HepG2 (cell line): ENCODE data around the gene NLRP4. TPM values are rescaled to one million over a fixed set of nuclear protein-coding genes. Genes with fewer than 3 reads are reported as not detected.

Experiments
- ATAC-seq: fragments of 200-7000 bp; cut with Tn5 transposase; 3 replicates; pipeline ENCODE4 v1.9.1; 2020; ENCODE audit warnings: mild to moderate bottlenecking, moderate library complexity
- BruUV-seq: library from RNA; stranded (reverse); fragments of 400-500 nt; replicated peaks from 2 replicates; lab custom pipeline; 2021; lab: Mats Ljungman, UMichigan
- CTCF ChIA-PET: fragments of 300-600 bp; formaldehyde crosslinking; extraction: SDS; loops from one replicate; lab custom pipeline; 2021; ENCODE audit warnings: low total read pairs, inconsistent platforms, low intra/inter-chr PET ratio; lab: Yijun Ruan, JAX
- POLR2A ChIA-PET: fragments of 350-600 bp; sonication (Branson Sonifier 250); formaldehyde crosslinking; loops from one replicate; lab custom pipeline; 2020; ENCODE audit warnings: antibody characterized with exemption, inconsistent platforms; lab: Yijun Ruan, JAX
- DNase-seq: peaks from one replicate; pipeline ENCODE4 v3.0.0-alpha.2; 2015; ENCODE audit warnings: low spot score
- FAIRE-seq: peaks from 3 replicates; lab custom pipeline; 2011; peaks lifted over from hg19 to GRCh38; lab: Jason Lieb, UNC
- H2AFZ ChIP-seq: one replicate; pipeline ENCODE4 v1.6.1; 2011; ENCODE audit warnings: low read length, inconsistent platforms
- H3K27ac ChIP-seq: fragments of 300-600 bp; 3 replicates; pipeline ENCODE4 v1.8.0; 2011; ENCODE audit warnings: mixed run types, mild to moderate bottlenecking, mixed read lengths, low read length, inconsistent platforms; ENCODE audit not compliant: insufficient read depth; ENCODE audit errors: extremely low read length
- H3K27me3 ChIP-seq, 2 experiments: fragments of 200-600 bp in 1 of 2; 2 replicates in 1 of 2; 3 replicates in 1 of 2; pipeline versions ENCODE4 v1.6.0 to v1.8.0; 2011; ENCODE audit warnings: low read length in 2 of 2, mild to moderate bottlenecking in 2 of 2, moderate library complexity in 2 of 2, inconsistent platforms in 1 of 2; ENCODE audit not compliant: insufficient read depth in 2 of 2, control insufficient read depth in 1 of 2
- H3K36me3 ChIP-seq, 2 experiments: fragments of 200-600 bp in 1 of 2; replicated peaks in 1 of 2; 2 replicates in 1 of 2; 3 replicates in 1 of 2; pipeline versions ENCODE4 v1.5.1 to v1.8.0; 2011; ENCODE audit warnings: low read length in 2 of 2, inconsistent platforms in 1 of 2; ENCODE audit not compliant: insufficient read depth in 2 of 2, control insufficient read depth in 1 of 2
- H3K4me1 ChIP-seq: 2 replicates; pipeline ENCODE4 v1.5.1; 2012; ENCODE audit warnings: low read length, inconsistent platforms; ENCODE audit not compliant: insufficient read depth
- H3K4me2 ChIP-seq: 2 replicates; pipeline ENCODE4 v1.6.0; 2011; ENCODE audit warnings: low read depth, low read length, inconsistent platforms
- H3K4me3 ChIP-seq, 3 experiments: fragments of 200-600 bp in 1 of 3; sonication (generic), shearing (Covaris generic) in 1 of 3; replicated peaks in 1 of 3; 2 replicates each; pipeline ENCODE4 v1.5.1; 2011 to 2016; ENCODE audit warnings: low read length in 3 of 3, inconsistent platforms in 2 of 3, low read depth in 2 of 3, mild to moderate bottlenecking in 2 of 3, control low read depth in 1 of 3, mixed read lengths in 1 of 3; ENCODE audit not compliant: insufficient read depth in 1 of 3
- H3K79me2 ChIP-seq: one replicate; pipeline ENCODE4 v1.6.1; 2011; ENCODE audit warnings: low read length, inconsistent platforms; ENCODE audit not compliant: insufficient read depth
- H3K9ac ChIP-seq: 2 replicates; pipeline ENCODE4 v1.6.0; 2011; ENCODE audit warnings: mild to moderate bottlenecking, low read depth, low read length, inconsistent platforms; ENCODE audit not compliant: insufficient read depth
- H3K9me3 ChIP-seq: 2 replicates; pipeline ENCODE4 v1.5.1; 2012; ENCODE audit warnings: mild to moderate bottlenecking, low read length
- H4K20me1 ChIP-seq: 2 replicates; pipeline ENCODE4 v1.6.0; 2011; ENCODE audit warnings: inconsistent platforms, mild to moderate bottlenecking, low read length, moderate library complexity; ENCODE audit not compliant: insufficient read depth
- CCDC6 ChIP-seq: sonication (generic); formaldehyde crosslinking; IDR thresholded peaks from 2 replicates; pipeline ENCODE4 v1.8.1; 2022; ENCODE audit warnings: mild to moderate bottlenecking, missing genetic modification reagents, moderate library complexity
- CTCF ChIP-seq: sonication (generic); formaldehyde crosslinking; IDR thresholded peaks from 2 replicates; pipeline ENCODE4 v1.5.0; 2020; ENCODE audit warnings: mild to moderate bottlenecking, missing genetic modification reagents, moderate library complexity
- DR1 ChIP-seq: sonication (generic); formaldehyde crosslinking; IDR thresholded peaks from 2 replicates; pipeline ENCODE4 v1.8.0; 2021; ENCODE audit warnings: mild to moderate bottlenecking, missing genetic modification reagents, inconsistent platforms
- PRMT3 ChIP-seq: sonication (generic); formaldehyde crosslinking; IDR thresholded peaks from 2 replicates; pipeline ENCODE4 v1.8.1; 2022; ENCODE audit warnings: low read depth, mild to moderate bottlenecking, moderate library complexity, missing genetic modification reagents, borderline replicate concordance
- RFXANK ChIP-seq: IDR thresholded peaks from 2 replicates; pipeline ENCODE4 v1.6.1; 2016
- TAF1 ChIP-seq: sonication (generic); formaldehyde crosslinking; IDR thresholded peaks from 2 replicates; pipeline ENCODE4 v1.4.0; 2020; ENCODE audit warnings: missing genetic modification reagents
- TAF15 ChIP-seq: fragments of 200-400 bp; formaldehyde crosslinking; IDR thresholded peaks from one replicate; pipeline ENCODE4 v1.6.1; 2018; ENCODE audit warnings: mild to moderate bottlenecking, low read depth, low read length; ENCODE audit not compliant: poor library complexity, severe bottlenecking
- TFDP1 ChIP-seq: IDR thresholded peaks from 2 replicates; pipeline ENCODE4 v1.6.1; 2016; ENCODE audit warnings: missing compliant biosample characterization, missing genetic modification reagents, borderline replicate concordance
- TFE3 ChIP-seq: IDR thresholded peaks from 2 replicates; pipeline ENCODE4 v1.6.1; 2016
- ZNF557 ChIP-seq: sonication (generic); formaldehyde crosslinking; IDR thresholded peaks from 2 replicates; pipeline ENCODE4 v1.4.0; 2020; ENCODE audit warnings: missing genetic modification reagents
- ZNF589 ChIP-seq: sonication (generic); formaldehyde crosslinking; conservative IDR thresholded peaks from 2 replicates; pipeline ENCODE4 v1.8.0; 2022; ENCODE audit warnings: mild to moderate bottlenecking, moderate library complexity, missing genetic modification reagents
- ZNF646 ChIP-seq: sonication (generic); formaldehyde crosslinking; IDR thresholded peaks from 2 replicates; pipeline ENCODE4 v1.9.0; 2021; ENCODE audit warnings: mild to moderate bottlenecking, missing genetic modification reagents
- WGBS: methylation state at CpG from one replicate; pipeline ENCODE4 v1.1.6; 2017; ENCODE audit warnings: low lambda C conversion rate; 5-methylcytosine and 5-hydroxymethylcytosine counted together
- in situ Hi-C: cut with HindIII; loops from 2 replicates; pipeline ENCODE4 v1.10.0; 2017; ENCODE audit warnings: low pct_unique_long_range_greater_than_20kb; ENCODE audit not compliant: extremely low pct_ligation_motif_present
- intact Hi-C: fragments of 100-400 bp; cut with micrococcal nuclease; formaldehyde crosslinking; loops from one replicate; pipeline ENCODE4 v1.10.0; 2022; ENCODE audit not compliant: unreplicated experiment
- polyA plus RNA-seq, 8 experiments: library from polyadenylated mRNA; depleted of rRNA in 3 of 8; stranded (reverse) in 7 of 8; unstranded in 1 of 8; fragments of >200 nt; fragmentation: Illumina TruSeq in 4 of 8; extraction: Trizol in 4 of 8; gene quantifications; 2 replicates each; pipeline versions ENCODE4 v1.2.1 to v1.2.3, GENCODE V29; 2011 to 2016; ENCODE audit warnings: low read depth in 4 of 8, missing spikeins in 1 of 8, mixed read lengths in 1 of 8; ENCODE audit not compliant: insufficient read depth in 1 of 8
- total RNA-seq, 5 experiments: library from RNA; depleted of rRNA; stranded (reverse); fragments of >200 nt; fragmentation: Illumina TruSeq; extraction: Trizol; gene quantifications; 2 replicates each; pipeline ENCODE4 v1.2.3, GENCODE V29; 2016; ENCODE audit warnings: low read depth in 1 of 5
- TF ChIP-seq, protein P1 (sequence below): sonication (generic); formaldehyde crosslinking; IDR thresholded peaks from 2 replicates; pipeline ENCODE4 v1.9.0; 2021; ENCODE audit warnings: missing genetic modification reagents, borderline replicate concordance

NLRP4 gene
- total and polyA plus RNA-seq, 2 of the 13 experiments (the other 11 are each of a cell fraction or from before 2014, with no cell fraction given) = not detected

GRCh38 chr19:55812449-55812848 lies 23.9 kb upstream of the NLRP4 start:
- Histone ChIP-seq H3K27ac (no peak overlapping the region), H3K9ac (no peak overlapping the region), H3K27me3 (peaks cover 0 to 8% of the 10 kb centered on the region in 2 experiments; a peak in 2 of 5 replicates), H3K4me1 (peaks cover 4% of the 10 kb centered on the region; the same call in 1 of the 2 replicates), H3K36me3 (no peaks in the 10 kb centered on the region), H3K4me2 (no peak overlapping the region), H4K20me1 (no peaks in the 10 kb centered on the region), H3K9me3 (no peaks in the 10 kb centered on the region), H3K79me2 (no peaks in the 10 kb centered on the region), H3K4me3 (no peak overlapping the region), H2AFZ (no peak overlapping the region)
- ATAC-seq = no peak
- CTCF ChIA-PET = no interaction called here
- BruUV-seq = no TSS peak
- POLR2A ChIA-PET = no interaction called here
- no peak for DNase-seq
- no peak for FAIRE-seq
- in situ Hi-C loops = no loop called here
- intact Hi-C loops = no loop called here
- WGBS = 2% methylated on average over 7 of the region's 7 CpGs
- TF ChIP-seq, protein P1, sequence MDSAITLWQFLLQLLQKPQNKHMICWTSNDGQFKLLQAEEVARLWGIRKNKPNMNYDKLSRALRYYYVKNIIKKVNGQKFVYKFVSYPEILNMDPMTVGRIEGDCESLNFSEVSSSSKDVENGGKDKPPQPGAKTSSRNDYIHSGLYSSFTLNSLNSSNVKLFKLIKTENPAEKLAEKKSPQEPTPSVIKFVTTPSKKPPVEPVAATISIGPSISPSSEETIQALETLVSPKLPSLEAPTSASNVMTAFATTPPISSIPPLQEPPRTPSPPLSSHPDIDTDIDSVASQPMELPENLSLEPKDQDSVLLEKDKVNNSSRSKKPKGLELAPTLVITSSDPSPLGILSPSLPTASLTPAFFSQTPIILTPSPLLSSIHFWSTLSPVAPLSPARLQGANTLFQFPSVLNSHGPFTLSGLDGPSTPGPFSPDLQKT = no peak
- TF ChIP-seq PRMT3 (CRISPR knock-in tag) = no peak
- no peak for TF ChIP-seq ZNF557
- no peak for TF ChIP-seq TAF15
- TF ChIP-seq DR1 (CRISPR knock-in tag) = no peak
- no peak for TF ChIP-seq TFE3
- no peak for TF ChIP-seq TFDP1 (CRISPR knock-in tag)
- no peak for TF ChIP-seq CCDC6 (CRISPR knock-in tag)
- no peak for TF ChIP-seq TAF1
- no peak for TF ChIP-seq RFXANK
- no peak for TF ChIP-seq CTCF (CRISPR knock-in tag)
- TF ChIP-seq ZNF589 (CRISPR knock-in tag) = no peak
- no peak for TF ChIP-seq ZNF646 (CRISPR knock-in tag)
